Measurements from ENCODE around the gene PFDN1.

Gene PFDN1

DNA sequence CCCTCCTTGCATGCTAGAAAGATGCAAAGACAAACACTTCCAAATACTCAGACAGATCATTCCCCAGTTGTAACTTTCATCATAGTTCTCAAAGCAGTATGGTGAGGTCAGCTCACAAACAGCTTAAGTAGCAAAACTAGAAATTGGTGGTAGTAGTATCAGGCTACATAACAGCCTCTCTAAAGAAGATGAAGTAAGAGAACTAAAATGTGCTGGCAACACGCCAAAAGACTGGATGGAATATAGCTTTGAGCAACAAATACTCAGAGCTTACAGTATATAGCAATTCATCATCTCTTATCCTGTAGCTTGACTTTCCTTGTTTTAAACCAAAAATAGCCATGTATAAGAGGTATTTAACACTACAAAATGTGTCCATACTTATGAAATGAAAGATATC is 7.5 kb downstream of the PFDN1 start:
- peak; percentile 17 for DNase-seq (ENCODE audit: low spot score)

DNA sequence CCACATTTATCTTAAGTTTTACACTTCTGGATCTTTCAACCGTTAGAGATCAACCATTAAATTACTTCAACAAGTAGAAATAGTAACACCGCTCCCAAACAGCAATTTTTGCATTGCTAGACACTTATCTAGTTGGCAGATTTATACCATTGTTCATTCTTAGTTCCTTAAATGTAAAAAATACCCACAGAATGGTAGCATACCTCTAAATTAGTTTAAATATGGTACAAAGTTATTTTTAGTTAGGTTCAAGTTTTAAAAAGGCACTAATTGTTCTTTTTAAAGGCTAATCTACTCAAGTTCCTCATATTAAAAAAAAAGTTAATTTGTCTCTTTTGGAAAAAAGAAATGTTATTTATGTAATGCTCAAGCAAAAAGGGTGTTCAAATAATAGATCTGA is 8.1 kb downstream of the PFDN1 start:
- DNase-seq (ENCODE audit: low spot score), result no peak

DNA sequence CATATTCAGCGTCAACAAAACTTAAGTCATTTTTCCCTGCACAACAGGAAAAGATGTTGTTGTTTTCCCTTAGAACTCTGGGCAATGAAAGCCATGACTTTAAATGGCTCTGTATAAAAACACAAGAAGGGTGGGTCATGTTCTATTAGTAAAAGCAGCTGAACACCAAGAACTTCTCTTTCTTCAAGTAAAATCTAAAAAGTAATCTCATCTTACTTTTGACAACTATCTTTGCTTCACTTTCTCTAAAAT is 9.1 kb downstream of the PFDN1 start:
- no peak for DNase-seq (ENCODE audit: low spot score)

- no peak for DNase-seq (ENCODE audit: low spot score)
Observed at GRCh38 chr5:140293091-140293848, 9.6 kb downstream of the PFDN1 start.

GRCh38 chr5:140292212-140293036 is 10.5 kb downstream of the PFDN1 start:
- DNase-seq (ENCODE audit: low spot score), result no peak

DNA sequence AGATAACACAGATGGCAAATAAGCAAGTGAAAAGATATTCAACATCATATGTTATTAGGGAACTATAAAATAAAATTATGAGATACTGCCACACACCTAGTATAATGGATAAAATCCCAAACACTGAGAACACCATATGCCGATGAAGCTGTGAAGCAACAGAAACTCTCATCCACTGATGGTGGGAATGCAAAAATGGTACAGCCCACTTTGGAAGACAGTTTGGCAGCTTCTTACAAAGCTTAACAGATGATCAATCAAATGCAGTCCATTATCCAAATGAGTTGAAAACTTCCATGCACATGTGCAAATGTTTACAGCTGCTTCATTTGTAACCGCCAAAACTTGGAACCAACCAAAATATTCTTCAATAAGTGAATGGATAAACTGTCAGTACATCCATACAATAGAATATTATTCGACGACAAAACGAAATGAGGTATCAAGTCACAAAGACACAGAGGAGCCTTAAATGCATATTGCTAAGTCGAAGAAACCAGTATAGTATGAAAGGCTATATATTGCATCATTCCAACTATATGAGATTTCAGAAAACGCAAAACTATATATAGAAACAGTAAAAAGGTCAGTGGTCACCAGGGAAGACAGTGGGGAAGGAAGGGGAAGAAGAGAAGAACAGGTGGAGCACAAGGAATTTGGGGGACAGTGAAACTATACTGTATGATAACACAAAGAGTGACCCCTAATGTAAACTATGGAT is 14.9 kb downstream of the PFDN1 start:
- no peak for DNase-seq (ENCODE audit: low spot score)

DNA sequence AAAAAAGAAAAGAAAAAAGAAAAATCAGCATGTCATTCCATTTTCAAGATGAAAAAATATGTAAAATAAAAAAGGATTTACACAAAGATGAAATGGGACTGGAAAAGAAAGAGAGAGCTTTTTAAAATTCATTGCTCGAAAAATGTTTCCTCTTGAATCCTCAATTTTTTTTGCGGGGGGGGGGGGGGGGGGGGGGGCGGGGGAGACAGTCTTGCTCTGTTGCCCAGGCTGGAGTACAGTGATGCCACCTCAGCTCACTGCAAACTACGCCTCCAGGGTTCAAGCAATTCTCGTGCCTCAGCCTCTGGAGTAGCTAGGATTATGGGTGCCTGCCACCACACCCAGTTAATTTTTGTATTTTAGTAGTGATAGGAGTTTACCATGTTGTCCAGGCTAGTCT is 16.5 kb downstream of the PFDN1 start:
- DNase-seq (ENCODE audit: low spot score), result no peak

DNA sequence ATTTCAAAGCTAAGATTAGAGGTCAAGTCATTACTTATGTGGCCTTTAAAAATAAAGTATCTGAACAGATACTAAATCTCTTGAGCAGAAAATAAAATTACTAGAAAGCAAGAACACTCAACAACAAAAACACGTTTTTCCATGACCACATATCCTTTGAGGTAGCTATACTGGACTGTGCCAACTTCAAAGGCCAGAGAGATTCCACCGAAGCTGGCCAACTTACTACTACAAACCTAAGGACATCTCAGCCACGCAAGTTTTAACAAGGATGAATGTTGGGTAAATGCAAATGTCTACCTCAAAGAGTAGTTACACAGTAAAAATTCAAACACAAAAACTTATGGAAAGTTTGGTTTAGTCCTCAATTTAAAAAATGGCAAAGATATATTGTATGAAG is 18.9 kb downstream of the PFDN1 start:
- DNase-seq (ENCODE audit: low spot score), result no peak

GRCh38 chr5:140282266-140282665 is 20.6 kb downstream of the PFDN1 start:
- DNase-seq (ENCODE audit: low spot score), result no peak

DNA sequence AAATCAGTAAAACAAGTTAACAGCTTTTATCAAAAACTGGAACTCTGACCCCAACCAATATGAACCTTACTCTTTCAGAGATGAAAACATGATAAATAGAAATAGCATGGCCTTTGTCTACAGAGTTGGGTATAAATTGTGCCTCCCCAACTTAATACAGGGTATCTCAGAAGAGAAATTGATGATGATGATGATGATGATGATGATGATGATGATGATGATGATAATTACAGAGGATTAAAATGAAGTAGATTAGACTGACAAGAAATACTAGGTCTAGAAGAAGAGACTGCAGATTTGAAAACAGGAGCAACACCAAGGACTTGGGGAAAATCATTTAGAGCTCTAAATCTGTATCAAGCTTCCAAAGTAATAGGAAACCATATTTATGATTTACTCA is 27.1 kb downstream of the PFDN1 start:
- DNase-seq (ENCODE audit: low spot score), result no peak

DNA sequence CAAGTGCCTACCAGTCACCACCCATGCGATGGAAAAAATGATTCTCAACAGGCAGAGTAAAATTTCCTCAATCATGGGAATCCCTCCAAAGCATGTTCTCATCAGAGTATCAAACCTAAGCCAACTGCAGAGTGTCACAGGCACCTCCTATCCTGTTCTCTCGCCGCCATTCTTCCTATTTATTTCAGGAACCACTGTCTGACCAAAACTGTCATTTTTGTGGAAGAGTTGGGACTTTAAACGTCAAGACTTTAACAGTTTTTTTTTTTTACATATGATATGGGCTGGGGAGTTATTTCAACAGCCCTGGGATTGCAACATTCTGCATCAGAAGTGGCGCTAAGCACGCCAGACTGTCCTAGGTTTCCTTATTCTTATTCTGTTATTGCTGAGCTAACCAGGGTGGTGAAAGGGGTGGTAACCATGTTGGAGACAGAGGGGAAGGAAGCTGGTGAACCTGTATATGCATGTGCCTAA is 29.5 kb downstream of the PFDN1 start:
- no peak for DNase-seq (ENCODE audit: low spot score)

- no peak for DNase-seq (ENCODE audit: low spot score)
Observed at GRCh38 chr5:140270008-140270407, 32.9 kb downstream of the PFDN1 start.

DNA sequence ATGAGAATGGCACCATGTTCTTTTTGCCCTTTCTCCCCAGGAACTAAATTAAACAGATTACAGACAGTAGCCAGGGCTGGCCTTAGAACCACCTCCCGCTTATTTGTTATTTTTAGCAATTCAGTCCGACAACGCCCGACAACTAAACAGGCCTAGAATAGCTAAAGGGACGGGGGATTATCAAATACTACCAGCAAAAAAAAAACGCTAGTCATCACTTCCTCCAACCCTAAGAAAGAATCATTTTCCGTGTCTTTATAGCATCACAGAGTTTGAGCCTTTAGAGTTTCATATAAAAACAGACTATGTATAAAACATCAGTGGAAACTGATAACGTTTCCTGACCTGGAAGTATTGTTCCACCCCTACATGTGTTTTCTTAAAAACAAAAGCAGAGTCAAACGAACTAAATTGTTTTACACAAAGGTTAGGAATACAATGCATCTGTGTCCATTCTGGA is 35.3 kb downstream of the PFDN1 start:
- no peak for DNase-seq (ENCODE audit: low spot score)

DNA sequence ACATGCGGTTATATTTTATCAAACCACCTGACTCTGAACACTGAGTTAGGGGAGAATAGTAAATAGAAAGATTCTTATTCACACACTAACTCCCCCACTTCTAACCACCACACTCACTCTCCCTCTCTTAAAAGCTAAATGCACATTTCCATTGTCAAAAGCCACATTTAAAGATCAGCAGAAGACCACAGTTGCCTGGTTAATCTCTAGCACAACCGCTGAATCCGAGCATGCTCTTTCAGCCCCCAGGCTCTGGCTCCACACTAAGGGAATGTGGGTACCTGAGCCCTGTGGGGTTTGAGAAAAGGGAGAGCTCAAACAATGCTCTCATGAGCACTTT is 35.7 kb downstream of the PFDN1 start:
- DNase-seq (ENCODE audit: low spot score), result no peak

GRCh38 chr5:140266471-140267200 is 36.3 kb downstream of the PFDN1 start:
- no peak for DNase-seq (ENCODE audit: low spot score)

DNA sequence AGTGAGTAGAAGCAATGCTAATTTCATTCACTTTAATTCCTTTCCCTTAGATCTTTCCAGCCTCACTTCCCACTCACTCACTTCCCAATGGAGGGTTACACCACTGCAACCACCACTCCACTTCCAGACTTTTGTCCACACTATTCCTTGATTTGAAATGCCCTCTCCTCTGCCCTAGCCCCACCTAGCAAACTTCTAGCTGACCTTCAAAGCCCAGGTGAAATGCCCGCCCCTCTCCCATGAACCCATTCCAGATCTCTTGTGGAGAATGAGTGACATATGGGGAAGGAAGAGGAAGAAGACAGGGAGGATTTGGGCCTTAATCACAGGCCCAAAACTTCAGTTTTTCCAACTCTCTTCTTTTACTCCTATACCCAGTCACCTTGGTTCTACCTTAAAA is 37.1 kb downstream of the PFDN1 start:
- DNase-seq (ENCODE audit: low spot score), result no peak

DNA sequence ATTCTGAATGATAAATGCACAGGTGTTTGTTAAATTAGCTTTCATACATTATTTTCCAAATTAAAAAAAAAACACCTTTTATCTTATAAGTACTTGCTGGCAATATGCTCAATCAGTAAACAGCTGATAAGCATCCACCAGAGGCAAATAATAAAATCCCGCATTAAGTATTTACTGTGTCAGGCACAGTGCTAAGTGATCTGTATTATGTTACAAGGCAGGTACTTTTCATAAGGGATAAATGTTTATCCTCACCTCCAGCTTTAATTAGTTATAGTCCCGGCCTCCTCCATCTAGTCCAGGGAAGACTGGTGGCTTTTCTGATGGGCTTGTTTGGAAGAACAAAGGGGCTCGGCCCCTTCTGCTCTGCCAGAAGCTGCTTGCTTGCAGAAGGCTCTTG is 40.1 kb downstream of the PFDN1 start:
- DNase-seq (ENCODE audit: low spot score), result no peak

GRCh38 chr5:140262221-140262620 is 40.7 kb downstream of the PFDN1 start:
- no peak for DNase-seq (ENCODE audit: low spot score)

- peak; percentile 85 for DNase-seq (ENCODE audit: low spot score)
Observed at GRCh38 chr5:140261403-140262171, 41.3 kb downstream of the PFDN1 start.

- DNase-seq (ENCODE audit: low spot score), result no peak
Observed at GRCh38 chr5:140260089-140260656, 42.7 kb downstream of the PFDN1 start.

GRCh38 chr5:140259500-140259899 is 43.4 kb downstream of the PFDN1 start:
- DNase-seq (ENCODE audit: low spot score), result no peak
